ENCODE data around the gene SLC18A2.

Gene SLC18A2

GRCh38 chr10:117237401-117237991 is 3.4 kb upstream of the SLC18A2 start:
- no peak for DNase-seq (ENCODE audit: low read depth)

DNA sequence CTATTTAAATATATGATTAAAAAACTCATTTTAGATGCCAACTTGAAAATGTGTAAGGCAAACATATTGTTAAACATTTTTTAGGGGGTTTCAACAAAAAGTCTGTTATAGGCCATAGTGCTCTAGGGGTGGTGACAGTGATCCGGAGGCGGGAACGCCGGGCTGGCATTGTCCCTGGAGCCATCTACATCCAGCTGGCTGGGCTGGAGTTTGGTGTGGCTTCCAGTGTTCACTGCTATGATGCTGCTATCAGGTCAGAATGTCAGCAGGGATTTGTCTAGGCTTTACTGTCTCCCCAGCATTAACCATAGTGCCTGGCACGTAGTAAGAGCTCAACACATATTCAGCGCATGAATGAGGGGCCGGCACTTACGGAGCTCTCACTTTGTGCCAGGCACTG is 1.9 kb upstream of the SLC18A2 start:
- no peak for DNase-seq (ENCODE audit: low read depth)

DNA sequence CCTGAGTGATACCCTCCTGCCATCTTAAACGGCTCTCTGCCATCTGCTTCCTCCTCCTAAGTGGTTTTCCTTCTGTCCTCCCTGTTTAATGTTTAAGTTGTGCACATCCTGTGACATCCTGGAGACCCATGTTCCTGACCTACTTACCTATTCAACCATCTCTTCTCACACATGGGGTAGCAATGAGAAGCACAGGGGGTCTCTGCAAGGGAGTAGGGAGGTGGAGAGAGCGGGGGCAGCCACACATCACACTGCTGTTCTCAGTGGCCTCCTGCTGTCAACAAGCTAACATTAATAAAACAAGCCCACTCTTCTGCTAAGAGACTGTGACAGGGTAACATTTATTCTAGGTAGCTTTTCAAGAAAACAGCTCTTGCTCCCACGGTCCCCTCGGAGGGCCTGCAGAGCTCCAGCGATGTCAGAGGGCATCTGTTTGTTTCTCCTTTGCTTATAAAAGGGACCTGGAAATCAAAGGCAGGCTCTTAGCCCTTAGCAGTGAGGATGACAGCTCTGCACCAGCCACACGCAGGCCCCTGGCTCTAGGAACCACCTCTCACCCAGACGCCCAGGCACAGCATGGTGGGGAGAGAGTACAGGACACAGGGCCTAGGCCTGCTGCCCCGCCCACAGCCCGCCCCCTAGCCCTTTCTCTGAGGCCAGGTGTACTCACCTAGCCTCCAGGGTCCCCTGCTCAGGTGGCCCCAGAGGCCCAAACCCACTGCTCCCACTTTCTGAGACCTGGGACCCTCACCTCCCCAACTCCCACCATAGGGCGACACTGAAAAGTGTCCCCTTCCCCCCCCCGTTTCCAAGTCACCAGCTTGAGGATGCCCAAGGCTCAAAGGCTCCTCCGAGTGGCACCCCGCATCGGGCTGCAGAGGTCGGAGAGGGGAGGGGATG is 943 bp upstream of the SLC18A2 start:
- DNase-seq (ENCODE audit: low read depth), result no peak

- DNase-seq (ENCODE audit: low read depth), result no peak
These were observed 888 bp downstream of the SLC18A2 start for GRCh38 chr10:117241541-117242462.

GRCh38 chr10:117242463-117242832 is 1.5 kb downstream of the SLC18A2 start:
- no peak for DNase-seq (ENCODE audit: low read depth)

- DNase-seq (ENCODE audit: low read depth), result no peak
These were observed 6.2 kb downstream of the SLC18A2 start for GRCh38 chr10:117246997-117247671.

DNA sequence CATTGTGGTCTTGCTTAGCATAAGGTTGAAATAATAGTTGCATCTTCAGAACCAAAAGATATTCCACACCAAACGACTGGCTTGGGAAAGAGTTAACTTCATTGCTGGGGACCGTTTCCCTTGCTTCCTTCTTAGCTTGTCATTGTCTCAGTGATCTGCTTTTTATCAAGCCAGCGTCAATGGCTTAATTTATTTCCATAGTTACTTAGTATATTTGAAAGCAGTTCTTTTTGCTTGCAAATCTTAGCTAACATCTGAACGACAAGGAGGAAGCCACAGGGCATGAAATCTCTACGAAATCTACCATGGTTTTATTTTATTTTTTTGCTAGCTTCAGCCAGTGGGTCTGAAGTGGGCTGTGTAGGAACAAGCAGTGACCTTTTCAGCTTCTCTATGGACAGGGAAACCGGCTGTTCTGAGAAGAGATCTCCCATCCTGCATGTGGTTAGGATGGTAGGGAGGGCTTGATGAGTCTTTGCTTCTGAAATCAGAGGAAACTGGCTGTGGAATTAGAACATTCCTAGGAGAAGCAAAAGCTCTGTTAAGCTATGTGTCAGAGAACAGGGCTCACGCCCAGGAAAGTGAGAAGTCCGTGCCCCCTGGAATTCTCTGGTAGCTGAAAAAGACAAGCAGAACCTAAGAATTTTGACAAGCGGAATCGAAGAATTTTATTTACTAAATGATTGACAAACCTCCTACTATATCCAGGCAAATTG is 8.0 kb downstream of the SLC18A2 start:
- no peak for DNase-seq (ENCODE audit: low read depth)

DNA sequence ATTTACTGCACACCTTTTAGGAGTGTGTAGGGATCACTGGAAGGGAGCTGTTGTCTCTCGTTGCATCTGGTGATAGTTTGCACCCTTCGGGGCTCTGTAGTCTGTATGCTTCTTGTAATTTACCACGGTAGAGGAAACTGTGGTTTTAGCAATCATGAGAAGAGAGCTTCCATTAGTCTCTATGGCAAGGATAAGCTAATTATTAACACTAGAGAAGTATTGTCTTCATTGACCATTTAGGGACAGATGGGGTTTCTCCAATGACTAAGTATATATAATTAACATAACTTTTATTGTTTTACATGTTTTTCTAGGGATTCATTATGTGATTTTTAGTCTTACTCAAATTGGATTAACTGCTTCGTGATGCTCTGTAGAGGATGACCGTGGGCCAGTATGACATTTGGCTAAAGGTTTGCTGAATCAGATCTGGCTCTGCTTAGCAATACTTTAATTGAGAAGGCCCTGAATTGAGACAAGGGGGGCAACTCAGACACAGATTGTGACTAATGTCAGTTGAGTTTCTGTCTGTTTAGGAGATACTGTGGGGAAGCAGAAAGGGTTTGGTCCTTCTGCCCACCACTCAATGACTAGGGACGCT is 8.7 kb downstream of the SLC18A2 start:
- DNase-seq (ENCODE audit: low read depth), result no peak

- no peak for DNase-seq (ENCODE audit: low read depth)
These were observed 9.5 kb downstream of the SLC18A2 start for GRCh38 chr10:117250411-117250810.

GRCh38 chr10:117253908-117254307 is 13.0 kb downstream of the SLC18A2 start:
- DNase-seq (ENCODE audit: low read depth), result no peak

GRCh38 chr10:117254338-117254737 is 13.4 kb downstream of the SLC18A2 start:
- DNase-seq (ENCODE audit: low read depth), result no peak

DNA sequence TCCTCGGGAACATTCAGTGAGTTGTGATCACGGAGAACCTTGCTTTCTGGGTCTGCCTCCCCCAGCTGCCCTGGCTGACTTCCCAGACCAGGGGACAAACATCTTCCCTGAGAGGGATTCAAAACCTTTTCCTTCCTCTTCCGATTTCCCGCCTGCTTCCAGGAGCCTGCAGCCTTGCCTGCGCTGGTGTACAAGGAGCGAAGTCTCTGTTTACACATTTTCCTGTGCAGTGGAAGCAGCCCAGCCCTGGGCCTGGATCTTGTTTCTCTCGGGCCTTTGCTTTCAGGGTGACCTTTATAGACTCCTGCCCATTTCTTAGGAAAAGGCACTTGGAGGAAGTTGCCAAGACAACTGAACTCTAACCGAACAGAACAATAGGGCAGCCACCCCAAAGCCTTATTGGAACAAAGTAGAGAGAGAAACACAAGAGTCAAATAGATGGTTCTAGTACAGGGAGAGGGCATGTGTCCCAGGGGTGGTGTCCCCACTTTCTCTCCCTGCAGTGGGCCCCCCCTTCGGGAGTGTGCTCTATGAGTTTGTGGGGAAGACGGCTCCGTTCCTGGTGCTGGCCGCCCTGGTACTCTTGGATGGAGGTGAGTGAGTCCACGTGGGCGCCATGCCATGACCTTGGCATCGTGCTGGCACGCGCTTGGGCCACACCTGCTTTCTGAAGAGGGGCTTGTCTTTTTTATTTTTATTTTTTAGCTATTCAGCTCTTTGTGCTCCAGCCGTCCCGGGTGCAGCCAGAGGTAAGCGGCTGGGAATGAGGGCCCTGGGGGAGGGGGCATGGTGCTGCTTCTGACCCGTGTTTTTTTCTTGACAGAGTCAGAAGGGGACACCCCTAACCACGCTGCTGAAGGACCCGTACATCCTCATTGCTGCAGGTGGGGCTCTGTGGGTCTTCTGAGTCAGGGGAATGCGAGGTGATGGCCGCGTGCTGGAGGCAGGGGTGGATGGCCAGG is 14.1 kb downstream of the SLC18A2 start:
- no peak for DNase-seq (ENCODE audit: low read depth)

DNA sequence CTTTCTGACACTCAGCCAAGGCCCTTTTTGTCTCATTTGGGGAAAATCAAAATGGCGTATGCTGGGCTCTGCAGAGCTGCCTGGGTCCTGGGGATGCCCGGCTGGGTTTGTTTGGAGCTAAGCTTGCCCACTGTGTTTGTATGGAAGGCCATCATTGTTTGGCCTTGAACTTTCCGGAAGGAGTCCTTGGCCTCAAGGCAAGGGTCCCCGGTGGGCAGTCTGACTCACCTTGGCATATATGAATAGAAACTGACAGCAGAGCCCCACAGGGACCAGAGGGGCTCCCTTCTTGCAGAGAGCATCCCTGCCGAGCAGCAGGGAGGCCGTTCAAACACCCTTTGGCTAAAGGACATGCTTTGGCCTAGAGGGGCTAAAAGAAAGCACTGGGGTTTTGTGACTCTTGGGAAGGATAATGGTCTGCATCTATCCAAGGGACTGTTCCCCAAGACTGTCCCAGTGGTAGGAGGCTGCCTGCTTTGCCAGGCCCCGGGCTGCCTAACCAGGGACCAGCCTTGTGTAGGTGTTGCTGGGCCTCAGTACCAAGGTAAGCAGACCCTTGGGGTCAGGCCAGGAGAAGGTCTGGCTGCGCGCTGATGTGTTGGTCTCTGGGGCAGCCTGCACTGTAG is 15.0 kb downstream of the SLC18A2 start:
- no peak for DNase-seq (ENCODE audit: low read depth)

DNA sequence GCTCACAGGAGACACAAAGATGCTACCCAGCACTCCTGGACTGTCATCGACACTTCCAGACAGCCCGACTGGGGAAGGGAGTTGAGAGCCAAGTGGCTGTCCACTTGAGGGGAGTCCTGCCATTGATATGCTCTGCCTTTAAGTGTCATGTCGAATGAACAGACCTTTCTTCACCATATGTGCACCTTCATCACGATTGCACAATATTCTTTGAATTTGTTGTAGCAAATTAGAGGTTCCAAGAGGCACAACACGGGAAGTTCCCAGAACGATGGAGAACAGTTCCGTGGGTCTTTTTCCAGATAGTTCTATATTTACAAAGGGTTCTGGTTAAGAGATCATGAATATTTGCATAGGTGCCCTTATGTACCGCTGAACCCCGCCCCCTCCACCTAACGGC is 16.0 kb downstream of the SLC18A2 start:
- no peak for DNase-seq (ENCODE audit: low read depth)

DNA sequence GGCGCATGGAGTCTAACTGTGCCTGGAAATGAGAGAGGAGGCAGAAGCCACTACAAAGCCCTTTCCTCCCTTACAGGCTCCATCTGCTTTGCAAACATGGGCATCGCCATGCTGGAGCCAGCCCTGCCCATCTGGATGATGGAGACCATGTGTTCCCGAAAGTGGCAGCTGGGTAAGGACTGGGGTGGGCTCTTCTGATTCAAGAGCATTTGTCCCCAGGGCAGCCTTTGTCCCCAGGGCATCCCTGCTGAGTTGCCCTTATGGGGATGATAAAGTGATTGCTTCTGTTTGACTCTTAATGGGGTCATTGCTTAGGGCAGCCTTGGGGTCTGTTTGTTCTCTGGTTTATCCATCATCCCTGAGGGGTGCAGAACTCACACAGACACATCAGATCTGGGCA is 16.8 kb downstream of the SLC18A2 start:
- no peak for DNase-seq (ENCODE audit: low read depth)

- no peak for DNase-seq (ENCODE audit: low read depth)
These were observed 18.4 kb downstream of the SLC18A2 start for GRCh38 chr10:117259279-117259678.

DNA sequence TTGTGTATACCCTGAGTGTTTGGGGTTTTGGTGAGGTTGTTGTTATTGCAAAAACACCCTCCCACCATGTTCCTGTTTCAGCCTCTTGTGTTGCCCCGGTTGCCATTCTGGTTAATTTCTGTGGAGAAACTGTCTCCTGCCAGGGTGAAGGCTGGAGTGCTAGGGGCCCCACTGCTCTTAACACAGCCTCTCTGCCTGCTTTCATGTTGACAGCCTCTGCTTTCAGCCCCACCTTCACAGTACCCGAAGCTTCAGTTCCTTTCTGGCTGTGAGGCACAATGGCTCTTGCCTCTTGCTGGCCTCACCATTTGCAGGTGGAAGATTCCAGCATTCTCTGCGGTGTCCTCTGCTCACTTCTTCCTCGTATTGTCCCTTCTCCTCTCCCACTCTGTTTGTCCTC is 19.2 kb downstream of the SLC18A2 start:
- DNase-seq (ENCODE audit: low read depth), result no peak

DNA sequence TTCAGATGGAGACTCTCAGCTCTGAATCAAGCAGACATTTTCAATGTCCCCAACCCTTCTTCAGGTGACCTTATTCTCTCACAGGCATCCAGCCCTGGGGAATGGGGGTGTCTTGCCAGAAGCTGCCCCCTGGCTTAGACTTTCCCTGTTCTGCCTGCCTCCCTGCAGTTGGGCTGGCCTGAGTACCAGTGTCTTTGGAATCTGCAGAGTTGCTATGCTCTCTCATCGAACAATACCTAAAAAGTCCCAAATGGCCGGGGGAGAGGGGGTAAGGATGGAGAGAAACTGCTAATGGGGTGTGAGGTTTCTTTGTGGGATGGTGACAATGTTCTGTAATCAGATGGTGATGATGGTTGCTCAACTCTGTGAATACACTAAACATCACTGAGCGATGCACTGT is 20.6 kb downstream of the SLC18A2 start:
- DNase-seq (ENCODE audit: low read depth), result no peak

DNA sequence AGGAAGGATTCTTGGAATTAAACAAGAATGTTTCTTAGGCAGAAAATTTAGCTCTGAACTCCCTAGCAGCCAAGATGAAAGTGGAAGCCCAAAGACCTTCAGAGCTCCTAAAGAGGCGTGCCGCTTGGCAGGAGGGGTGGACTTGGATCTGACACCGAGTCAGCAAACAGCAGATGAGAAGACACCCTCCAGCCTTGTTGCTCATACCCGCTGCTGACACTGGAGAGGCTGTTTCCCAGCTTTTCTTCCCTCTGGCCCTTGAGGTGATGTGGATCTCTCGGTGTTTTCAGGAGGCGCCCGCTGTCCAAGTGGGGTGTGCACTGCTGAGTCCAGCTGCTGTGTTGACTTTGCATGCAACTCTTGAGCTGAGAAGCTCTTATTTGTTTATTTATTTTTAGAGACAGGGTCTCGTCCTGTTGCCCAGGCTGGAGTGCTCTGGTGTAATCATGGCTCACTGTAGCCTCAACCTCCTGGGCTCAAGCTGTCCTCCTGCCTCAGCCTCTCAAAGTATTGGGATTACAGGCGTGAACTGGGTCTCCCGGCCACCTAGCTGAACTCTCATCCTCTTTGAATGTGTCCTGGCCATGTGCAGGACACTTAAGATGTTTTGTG is 21.5 kb downstream of the SLC18A2 start:
- no peak for DNase-seq (ENCODE audit: low read depth)

Measured in stimulated activated CD8-positive, alpha-beta memory T cell treated with anti-CD3 and anti-CD28 coated beads, Interleukin-12 subunit alpha, Interleukin-12 subunit beta, amount 100 ng/mL, for 1 hour (primary cell).